Endothelial cell of umbilical vein (primary cell): Measurements from ENCODE around the gene MGAT5B. TPM values are rescaled to one million over a fixed set of nuclear protein-coding genes. Genes with fewer than 3 reads are reported as not detected.

Experiments used
- BruUV-seq: library from RNA; stranded (reverse); fragments of 400-500 nt; replicated peaks from 2 replicates; lab custom pipeline; 2021; lab: Mats Ljungman, UMichigan
- CTCF ChIA-PET: fragments of 300-600, 350-600 bp; sonication (Branson Sonifier 250); formaldehyde crosslinking; loops from one replicate; lab custom pipeline; 2021; ENCODE audit warnings: antibody characterized with exemption, inconsistent platforms; lab: Charles Lee
- POLR2A ChIA-PET: fragments of 300-600, 350-600 bp; sonication (Branson Sonifier 250); formaldehyde crosslinking; loops from one replicate; lab custom pipeline; 2021; ENCODE audit warnings: antibody characterized with exemption, inconsistent platforms; lab: Charles Lee
- DNase-seq: peaks from one replicate; pipeline ENCODE4 v3.0.0-alpha.2; 2011; ENCODE audit warnings: low read depth, low spot score
- FAIRE-seq: peaks from 2 replicates; lab custom pipeline; 2011; peaks lifted over from hg19 to GRCh38; lab: Jason Lieb, UNC
- H2AFZ ChIP-seq: 2 replicates; pipeline ENCODE4 v1.6.0; 2012; ENCODE audit warnings: low read depth, low read length, control low read depth, inconsistent platforms
- H3K27ac ChIP-seq: 2 replicates; pipeline ENCODE4 v1.5.1; 2011; ENCODE audit warnings: low read depth, mild to moderate bottlenecking, control low read depth, low read length, moderate library complexity; ENCODE audit not compliant: insufficient read depth
- H3K27me3 ChIP-seq, 2 experiments: 2 replicates each; pipeline versions ENCODE4 v1.6.0 to v1.6.1; 2011; ENCODE audit warnings: low read length in 2 of 2, mixed read lengths in 1 of 2; ENCODE audit not compliant: control insufficient read depth in 2 of 2, insufficient read depth in 2 of 2
- H3K36me3 ChIP-seq, 2 experiments: 2 replicates in 1 of 2; 3 replicates in 1 of 2; pipeline ENCODE4 v1.5.1; 2011; ENCODE audit warnings: low read length in 2 of 2, mild to moderate bottlenecking in 1 of 2, moderate library complexity in 1 of 2; ENCODE audit not compliant: control insufficient read depth in 2 of 2, insufficient read depth in 2 of 2; ENCODE audit errors: extremely low read depth in 1 of 2
- H3K4me1 ChIP-seq: 3 replicates; pipeline ENCODE4 v1.5.1; 2011; ENCODE audit warnings: mild to moderate bottlenecking, low read length; ENCODE audit not compliant: control insufficient read depth, insufficient read depth; ENCODE audit errors: extremely low read depth
- H3K4me2 ChIP-seq: 2 replicates; pipeline ENCODE4 v1.6.1; 2011; ENCODE audit warnings: low read length, control low read depth, mixed read lengths; ENCODE audit not compliant: insufficient read depth
- H3K4me3 ChIP-seq, 3 experiments: fragments of 200-600 bp in 1 of 3; sonication (generic), shearing (Covaris generic) in 1 of 3; replicated peaks in 1 of 3; 2 replicates each; pipeline ENCODE4 v1.5.1; 2011 to 2016; ENCODE audit warnings: control low read depth in 3 of 3, low read length in 3 of 3, mild to moderate bottlenecking in 2 of 3, inconsistent platforms in 1 of 3, low read depth in 1 of 3, moderate library complexity in 1 of 3; ENCODE audit not compliant: insufficient read depth in 1 of 3
- H3K79me2 ChIP-seq: 2 replicates; pipeline ENCODE4 v1.6.0; 2012; ENCODE audit warnings: low read length, inconsistent platforms; ENCODE audit not compliant: control insufficient read depth, insufficient read depth
- H3K9ac ChIP-seq: replicated peaks from 2 replicates; pipeline ENCODE3; 2011; ENCODE audit warnings: low read length, control low read depth; ENCODE audit not compliant: insufficient read depth; ENCODE audit errors: extremely low read depth
- H3K9me1 ChIP-seq: replicated peaks from 3 replicates; pipeline ENCODE4 v1.6.0; 2011; ENCODE audit warnings: mild to moderate bottlenecking, low read length; ENCODE audit not compliant: control insufficient read depth, insufficient read depth; ENCODE audit errors: extremely low read depth
- H3K9me3 ChIP-seq: replicated peaks from 2 replicates; pipeline ENCODE4 v1.5.1; 2012; ENCODE audit warnings: low read length, inconsistent platforms; ENCODE audit not compliant: control insufficient read depth, insufficient read depth
- H4K20me1 ChIP-seq: replicated peaks from 2 replicates; pipeline ENCODE3; 2011; ENCODE audit warnings: mild to moderate bottlenecking, low read length; ENCODE audit not compliant: control insufficient read depth, insufficient read depth; ENCODE audit errors: extremely low read depth
- CTCF ChIP-seq, 2 donors: IDR thresholded peaks; 1 replicate in 1 of 2; 2 replicates in 1 of 2; pipeline ENCODE4 v1.5.1; 2011; ENCODE audit warnings: low read length in 2 of 2, mild to moderate bottlenecking in 2 of 2, moderate library complexity in 2 of 2, control low read depth in 1 of 2, inconsistent platforms in 1 of 2, low read depth in 1 of 2; ENCODE audit not compliant: insufficient read depth in 1 of 2; ENCODE audit errors: extremely low read depth in 1 of 2
- FOS ChIP-seq: IDR thresholded peaks from 2 replicates; pipeline ENCODE4 v1.6.1; 2011; ENCODE audit warnings: mild to moderate bottlenecking, low read length, moderate library complexity, borderline replicate concordance; ENCODE audit not compliant: insufficient read depth
- GATA2 ChIP-seq: IDR thresholded peaks from 2 replicates; pipeline ENCODE4 v1.7.0; 2011; ENCODE audit warnings: low read depth, mild to moderate bottlenecking, moderate library complexity, mixed read lengths, low read length; ENCODE audit not compliant: insufficient read length, insufficient read depth
- JUN ChIP-seq: IDR thresholded peaks from 2 replicates; pipeline ENCODE4 v1.6.1; 2011; ENCODE audit warnings: borderline replicate concordance, low read depth; ENCODE audit not compliant: insufficient read length, insufficient read depth
- MAX ChIP-seq: IDR thresholded peaks from 2 replicates; pipeline ENCODE4 v1.6.1; 2011; ENCODE audit not compliant: insufficient read depth, insufficient read length
- MYC ChIP-seq: IDR thresholded peaks from one replicate; pipeline ENCODE4 v1.6.1; 2011; ENCODE audit warnings: mild to moderate bottlenecking, low read depth, low read length
- POLR2A ChIP-seq: IDR thresholded peaks from 2 replicates; pipeline ENCODE4 v1.6.1; 2012; ENCODE audit warnings: low read depth, mild to moderate bottlenecking, control low read depth, low read length
- POLR2AphosphoS5 ChIP-seq: IDR thresholded peaks from 2 replicates; pipeline ENCODE4 v1.6.1; 2012; ENCODE audit warnings: low read depth, mild to moderate bottlenecking, control low read depth, low read length, moderate library complexity; ENCODE audit not compliant: insufficient read depth
- dilution Hi-C: fragments of 300-500 bp; cut with MboI; formaldehyde crosslinking; loops from one replicate; pipeline ENCODE4 v1.15.0; 2019; ENCODE audit warnings: low sequenced_read_pairs; ENCODE audit not compliant: extremely low pct_ligation_motif_present
- intact Hi-C: fragments of 100-400 bp; cut with micrococcal nuclease; formaldehyde crosslinking; loops from one replicate; pipeline ENCODE4 v1.10.0; 2022
- polyA plus RNA-seq, 4 experiments: library from polyadenylated mRNA; depleted of rRNA in 3 of 4; stranded (reverse) in 3 of 4; unstranded in 1 of 4; fragments of >200 nt; gene quantifications; 2 replicates each; pipeline versions ENCODE4 v1.2.1 to v1.2.3, GENCODE V29; 2011 to 2012; ENCODE audit warnings: missing spikeins in 1 of 4
- total RNA-seq: library from RNA; stranded (reverse); gene quantifications from 2 replicates; pipeline ENCODE4 v1.2.3, GENCODE V29; 2021

The MGAT5B gene
- total and polyA plus RNA-seq, 2 donors (not counting 3 experiments of a cell fraction or from before 2014, with no cell fraction given) = 1.7 to 2.1 TPM

- CTCF ChIA-PET = interaction anchor here (0.9 kb wide), 1 partner anchor 61 kb away, joined by 4 read pairs; the partner anchor contains the start of gene MGAT5B
- intact Hi-C loops = no loop called here
- dilution Hi-C loops = no loop called here
Measured at GRCh38 chr17:76929601-76930000, 61.4 kb downstream of the MGAT5B start.

More at GRCh38 chr17:76929601-76930000, 61.4 kb downstream of the MGAT5B start:
- no peaks in the 10 kb centered on the region for H3K4me1 ChIP-seq
- no peak overlapping the region for H2AFZ ChIP-seq
- H3K9ac ChIP-seq = no peak overlapping the region
- no peaks in the 10 kb centered on the region for H4K20me1 ChIP-seq
- TF ChIP-seq MAX (no peak), POLR2AphosphoS5 (no peak), MYC (no peak), GATA2 (no peak), CTCF (IDR thresholded peaks at IDR 0.05; ENCODE audit: extremely low read depth in 1 of 2, insufficient read depth in 1 of 2, low read depth in 1 of 2, low read length in 2 of 2) (no peak), FOS (no peak), POLR2A (no peak), JUN (no peak)
- H3K79me2 ChIP-seq = no peaks in the 10 kb centered on the region
- no peaks in the 10 kb centered on the region for H3K36me3 ChIP-seq
- POLR2A ChIA-PET = no interaction called here
- no peak for DNase-seq
- no peaks in the 10 kb centered on the region for H3K9me3 ChIP-seq
- BruUV-seq = no TSS peak
- no peak overlapping the region for H3K4me2 ChIP-seq
- no peaks in the 10 kb centered on the region for H3K9me1 ChIP-seq
- H3K4me3 ChIP-seq = no peak overlapping the region
- no peak for FAIRE-seq
- no peak overlapping the region for H3K27ac ChIP-seq
- no peaks in the 10 kb centered on the region for H3K27me3 ChIP-seq
